Activated CD4-positive, alpha-beta T cell treated with anti-CD3 and anti-CD28 coated beads for 24 hours (primary cell): ENCODE measurements around the gene TTC39B.
"Not testable (repeated sequence)": the region's sequence is repeated elsewhere in the genome, so short reads cannot be mapped to it uniquely, and the experiment has no call there.

Source experiments
- DNase-seq, 2 donors: peaks; one replicate each; pipeline ENCODE4 v3.0.0-alpha.2; 2020; ENCODE audit warnings: low read depth in 2 of 2

The TTC39B gene

DNA sequence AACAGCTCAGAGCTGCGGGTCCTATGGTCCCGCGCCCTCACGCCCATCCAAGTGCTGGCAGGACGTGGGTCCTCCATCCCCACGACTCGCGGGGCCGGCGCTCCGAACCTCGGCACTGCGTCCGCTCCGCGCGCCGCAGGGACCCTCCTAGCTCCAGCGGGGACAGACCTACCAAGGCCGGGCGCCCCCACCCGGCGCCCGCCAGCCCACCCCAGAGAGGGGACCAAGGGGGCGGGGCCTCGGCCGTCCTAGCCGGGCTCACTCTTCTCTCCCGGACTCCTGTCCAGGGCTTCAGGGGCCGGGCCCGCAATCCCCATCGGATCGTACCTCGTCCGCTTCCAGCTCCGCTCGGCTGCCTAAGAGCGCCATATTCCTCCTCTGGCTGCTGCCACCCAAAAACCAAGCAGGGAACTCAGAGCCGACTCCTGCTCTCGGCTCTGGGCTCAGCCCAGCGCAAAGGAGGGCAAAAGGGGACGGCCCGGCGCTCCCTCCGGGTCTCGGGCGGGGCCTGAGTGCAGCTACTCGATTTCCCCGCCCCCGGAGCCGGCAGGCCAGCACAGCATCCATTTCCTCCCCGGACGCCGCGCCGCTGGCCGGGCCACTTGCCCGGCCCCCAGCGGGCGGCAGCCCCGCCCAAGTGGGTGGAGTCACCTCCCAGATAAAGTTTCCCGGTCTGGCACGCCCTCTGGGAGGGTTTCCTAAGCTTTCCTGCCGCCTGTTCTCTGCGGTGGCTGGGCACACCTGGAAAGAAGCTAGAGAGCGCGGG is at the start of gene TTC39B:
Gene TTC39B (minus strand): TSS at position 460 of the 766 bp plus-strand sequence. CDS start 91 bp downstream, at position 369.
- DNase-seq = peak; percentile 60 to 81

DNA sequence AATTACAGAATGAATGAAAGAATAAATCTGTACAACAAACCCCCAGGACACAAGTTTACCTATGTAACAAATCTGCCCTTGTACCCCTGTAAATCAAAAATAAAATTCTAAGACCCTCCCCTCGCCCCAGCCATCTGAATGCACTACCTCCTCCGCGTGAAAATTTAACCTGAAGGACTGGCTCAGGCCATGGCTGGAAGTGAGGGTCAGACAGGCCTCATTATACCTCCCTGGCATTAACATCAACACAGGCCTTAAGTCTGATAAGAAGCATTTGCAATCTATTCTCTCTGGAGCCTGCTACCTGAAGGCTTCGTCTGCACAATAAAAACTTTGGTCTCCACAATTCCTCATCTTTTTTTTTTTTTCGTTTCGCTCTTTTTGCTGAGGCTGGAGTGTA is 48.7 kb upstream of the TTC39B start:
- DNase-seq = no peak

DNA sequence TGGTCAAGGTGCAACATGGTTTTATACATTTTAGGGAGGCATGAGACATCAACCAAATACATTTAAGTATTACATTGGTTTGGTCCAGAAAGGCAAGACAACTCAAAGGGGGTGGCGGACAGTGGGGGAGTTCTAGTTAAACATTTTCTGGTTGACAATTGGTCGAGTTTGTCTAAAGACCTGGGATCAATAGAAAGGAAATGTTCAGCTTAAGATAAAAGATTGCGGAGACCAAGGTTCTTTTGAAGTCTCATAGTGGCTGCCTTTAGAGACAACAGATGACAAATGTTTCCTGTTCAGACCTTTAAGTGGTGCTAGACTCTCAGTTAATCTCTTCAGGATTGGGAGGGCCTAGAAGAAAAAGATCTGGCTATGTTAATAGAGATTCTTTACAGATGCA is 47.7 kb upstream of the TTC39B start:
- no peak for DNase-seq

DNA sequence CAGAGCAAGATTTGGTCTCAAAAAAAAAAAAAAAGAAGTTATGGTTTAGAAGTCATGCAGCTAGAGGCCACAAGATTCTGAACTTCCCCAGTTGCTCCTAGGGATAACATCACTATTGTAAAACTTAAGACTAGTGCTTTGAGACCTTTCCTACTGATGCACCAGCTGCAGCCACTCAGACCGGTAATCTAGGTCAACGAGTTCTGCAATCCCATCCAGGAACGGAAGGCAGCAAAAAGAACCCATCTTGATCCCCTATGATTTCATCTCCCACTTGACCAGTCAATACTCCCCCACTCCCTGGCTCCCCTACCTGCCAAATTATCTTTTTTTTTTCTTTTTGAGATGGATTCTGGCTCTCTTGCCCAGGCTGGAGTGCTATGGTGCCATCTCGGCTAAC is 46.9 kb upstream of the TTC39B start:
- no peak for DNase-seq

DNA sequence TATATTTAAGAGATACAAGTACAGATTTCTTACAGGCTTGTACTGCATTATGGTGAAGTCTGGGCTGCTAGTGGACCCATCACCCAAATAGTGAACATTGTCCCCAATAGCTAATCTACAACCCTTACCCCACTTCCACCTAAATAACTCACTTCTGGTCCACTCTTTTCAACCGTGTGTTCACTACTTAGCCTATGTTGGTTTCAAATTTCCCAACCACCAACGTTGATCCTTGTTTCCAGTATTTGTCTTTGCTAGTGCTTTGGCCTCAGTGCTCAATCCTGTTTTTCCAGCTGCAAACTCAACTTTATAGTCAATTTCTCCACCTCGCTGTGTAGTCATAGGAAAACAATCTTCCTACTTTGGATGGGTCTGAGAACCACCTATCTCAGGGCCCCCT is 45.3 kb upstream of the TTC39B start:
- DNase-seq = no peak

DNA sequence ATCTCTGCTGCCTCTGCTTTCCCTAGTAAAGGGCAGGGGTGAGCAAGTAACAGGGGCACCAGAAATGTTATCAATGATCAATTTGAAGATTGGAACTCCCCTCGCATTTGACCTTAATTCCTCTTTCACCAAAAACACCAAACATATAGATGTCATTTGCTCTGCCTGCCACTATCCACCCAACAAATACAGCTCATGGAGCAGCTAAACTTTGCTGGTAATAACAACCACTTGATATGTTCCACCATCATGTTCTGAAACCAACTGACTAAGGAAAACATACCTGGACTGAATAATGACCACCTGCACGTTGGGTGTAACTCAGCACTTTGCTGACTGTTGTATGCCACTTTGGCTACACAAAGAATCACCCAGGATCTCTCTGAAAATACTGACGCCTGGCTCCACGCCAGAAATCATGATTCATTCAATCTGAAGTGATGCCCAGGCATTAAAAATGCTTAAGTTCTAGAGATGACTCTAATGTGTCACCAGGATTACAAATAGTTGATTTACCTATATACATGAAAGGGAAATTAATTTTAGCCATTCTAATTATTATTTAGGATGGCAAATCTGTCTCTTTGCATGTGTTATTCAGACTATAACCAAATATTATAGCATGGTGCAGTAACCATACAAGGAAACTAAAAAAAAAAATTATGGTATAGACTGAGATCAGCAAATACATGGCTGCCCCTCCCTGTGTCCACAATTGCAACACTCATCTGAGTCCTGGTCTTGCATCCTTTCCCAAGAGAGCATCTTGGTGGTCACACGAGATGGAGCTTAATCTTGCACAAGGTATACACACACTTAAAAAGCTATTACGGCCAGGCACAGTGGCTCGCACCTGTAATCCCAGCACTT is 43.1 kb upstream of the TTC39B start:
- no peak for DNase-seq

DNA sequence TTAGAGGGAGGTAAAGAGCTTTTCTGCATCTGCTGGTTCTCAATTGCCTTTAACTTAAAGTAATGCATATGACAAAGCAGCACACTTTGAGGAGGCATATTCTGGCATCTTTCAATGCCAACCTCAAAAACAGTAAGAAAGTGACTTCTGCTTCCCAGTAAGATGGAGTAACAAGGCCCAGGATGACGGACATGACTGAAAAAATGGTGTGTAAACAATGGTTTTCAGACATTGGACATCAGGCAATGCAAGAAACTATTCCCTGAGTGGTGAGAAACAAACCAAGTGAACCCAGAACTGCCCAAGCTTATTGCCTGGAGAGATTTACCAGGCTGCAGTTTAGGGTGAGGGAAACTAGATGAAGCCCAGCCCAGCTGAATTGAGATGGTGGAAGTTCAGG is 39.8 kb upstream of the TTC39B start:
- no peak for DNase-seq

DNA sequence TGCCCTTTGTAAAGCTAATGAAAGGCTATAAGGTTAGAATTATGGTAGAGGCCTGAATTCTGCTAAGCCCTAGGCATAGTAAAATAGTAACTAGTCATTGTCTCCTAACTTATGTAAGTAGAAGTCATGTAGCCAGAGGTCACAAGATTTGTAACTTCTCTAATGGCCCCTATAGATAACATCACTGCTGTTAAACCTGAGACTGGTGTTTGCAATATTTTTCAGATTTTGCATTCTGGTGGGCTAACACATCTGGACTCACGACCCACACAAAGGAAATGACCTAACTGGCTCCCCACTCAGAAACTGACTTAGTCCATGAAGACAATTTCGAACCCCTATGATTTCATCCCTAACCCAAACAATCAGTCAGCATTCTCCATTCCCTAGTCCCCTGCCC is 37.2 kb upstream of the TTC39B start:
- no peak for DNase-seq

DNA sequence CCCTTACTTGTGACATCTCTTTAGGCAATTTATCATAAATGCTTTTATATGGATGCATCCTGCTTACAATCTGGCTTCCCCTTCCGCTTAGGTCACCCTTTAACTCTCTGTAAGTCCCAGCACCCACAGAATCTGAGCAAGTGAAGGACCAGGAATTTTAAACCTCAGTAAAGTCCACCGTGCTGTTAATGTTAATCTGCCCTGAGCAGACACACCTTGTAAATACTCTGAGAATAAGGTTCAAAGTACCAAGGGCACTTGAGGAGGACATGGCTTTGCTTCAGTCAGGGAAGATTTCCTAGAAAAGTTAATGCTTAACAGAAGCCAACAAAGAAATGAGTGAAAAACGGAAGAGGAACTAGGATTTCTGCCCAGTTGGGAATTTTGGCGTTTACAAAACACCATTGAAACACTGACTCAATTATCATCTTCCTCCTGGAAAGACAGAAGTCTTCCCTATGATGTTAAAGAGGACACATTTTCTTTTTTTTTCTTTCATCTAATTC is 26.4 kb upstream of the TTC39B start:
- no peak for DNase-seq

DNA sequence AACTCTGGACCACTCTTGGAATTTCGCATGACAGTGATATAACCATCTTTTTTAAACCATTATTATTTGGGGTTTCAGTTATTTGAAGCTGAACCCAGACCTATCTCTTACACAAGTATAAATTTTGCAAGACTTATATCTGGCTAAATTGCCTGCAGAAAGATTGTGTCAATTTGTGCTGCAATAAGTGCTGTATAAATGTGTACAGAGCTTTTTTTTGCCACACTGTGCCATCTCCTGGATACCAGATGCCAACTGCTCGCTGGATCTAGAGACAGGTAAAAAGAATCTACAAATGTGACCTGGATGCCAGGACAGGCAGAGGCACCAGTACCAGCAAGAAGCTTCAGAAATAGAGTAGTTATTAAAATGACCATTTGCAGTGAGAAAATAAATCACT is 25.9 kb upstream of the TTC39B start:
- DNase-seq = no peak

DNA sequence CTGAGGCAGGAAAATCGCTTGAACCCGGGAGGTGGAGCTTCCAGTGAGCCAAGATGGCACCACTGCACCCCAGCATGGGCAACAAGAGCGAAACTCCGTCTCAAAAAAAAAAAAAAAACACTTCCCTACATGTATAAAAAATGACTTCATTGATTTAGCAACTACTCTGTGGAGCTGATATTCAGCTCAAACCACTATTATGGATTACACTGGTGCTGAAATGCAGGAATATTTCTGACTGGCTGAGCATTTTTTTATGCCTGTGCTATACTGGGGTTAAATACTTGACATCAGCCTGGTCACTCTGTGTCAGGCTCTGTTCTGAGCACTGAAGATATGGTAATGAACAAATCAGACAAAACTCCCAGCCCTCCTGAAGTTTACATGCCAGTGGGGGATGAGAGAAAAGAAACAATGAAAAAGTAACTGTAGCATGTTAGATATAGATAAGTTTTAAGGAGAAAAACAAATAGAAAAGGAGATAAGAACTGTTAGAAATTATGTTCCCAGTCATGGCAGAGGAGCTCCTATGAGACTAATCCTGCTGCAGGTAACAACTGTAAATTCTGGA is 22.6 kb upstream of the TTC39B start:
- no peak for DNase-seq

DNA sequence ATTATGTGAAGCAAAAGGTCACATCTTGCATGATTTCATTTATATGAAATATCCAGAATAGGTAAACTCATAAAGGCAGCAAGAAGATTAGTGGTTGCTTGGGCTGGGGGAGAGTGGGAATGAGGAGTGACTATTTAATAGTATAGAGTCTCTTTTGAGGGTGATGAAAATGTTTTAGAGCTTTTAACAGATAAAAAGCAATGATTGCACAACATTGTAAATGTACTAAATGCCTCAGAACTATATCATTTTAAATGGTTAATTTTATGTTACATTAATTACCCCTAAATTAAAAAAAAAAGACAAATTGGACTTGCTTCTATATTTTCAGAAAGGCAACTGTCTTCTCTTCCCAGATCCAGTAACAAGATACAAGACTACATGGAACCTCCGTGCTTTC is 21.9 kb upstream of the TTC39B start:
- no peak for DNase-seq

DNA sequence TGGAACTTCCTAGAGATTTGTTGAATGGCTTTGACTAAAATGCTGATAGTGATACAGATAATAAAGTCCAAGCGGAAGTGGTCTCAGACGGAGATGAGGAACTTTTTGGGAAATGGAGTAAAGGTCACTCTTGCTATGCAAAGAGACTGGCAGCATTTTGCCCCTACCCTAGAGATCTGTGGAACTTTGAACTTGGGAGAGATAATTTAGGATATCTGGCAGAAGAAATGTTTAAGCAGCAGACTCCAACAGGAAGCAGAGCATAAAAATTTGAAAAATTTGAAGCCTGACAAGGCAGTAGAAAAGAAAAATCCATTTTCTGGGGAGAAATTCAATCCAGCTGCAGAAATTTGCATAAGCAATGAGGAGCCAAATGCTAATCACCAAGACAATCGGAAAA is 15.7 kb upstream of the TTC39B start:
- not testable (repeated sequence) for DNase-seq

DNA sequence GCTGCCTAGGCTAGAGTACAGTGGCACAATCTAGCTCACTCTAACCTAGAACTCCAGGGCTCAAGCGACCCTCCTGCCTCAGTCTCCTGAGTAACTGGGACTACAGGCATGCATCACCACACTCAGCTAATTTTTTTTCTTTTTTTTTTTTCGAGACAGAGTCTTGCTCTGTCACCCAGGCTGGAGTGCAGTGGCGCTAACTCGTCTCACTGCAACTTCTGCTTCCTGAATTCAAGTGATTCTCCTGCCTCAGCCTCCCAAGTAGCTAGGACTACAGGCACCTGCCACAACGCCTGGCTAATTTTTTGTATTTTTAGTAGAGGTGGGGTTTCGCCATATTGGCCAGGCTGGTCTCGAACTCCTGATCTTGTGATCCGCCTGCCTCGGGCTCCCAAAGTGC is 12.6 kb upstream of the TTC39B start:
- not testable (repeated sequence) for DNase-seq

DNA sequence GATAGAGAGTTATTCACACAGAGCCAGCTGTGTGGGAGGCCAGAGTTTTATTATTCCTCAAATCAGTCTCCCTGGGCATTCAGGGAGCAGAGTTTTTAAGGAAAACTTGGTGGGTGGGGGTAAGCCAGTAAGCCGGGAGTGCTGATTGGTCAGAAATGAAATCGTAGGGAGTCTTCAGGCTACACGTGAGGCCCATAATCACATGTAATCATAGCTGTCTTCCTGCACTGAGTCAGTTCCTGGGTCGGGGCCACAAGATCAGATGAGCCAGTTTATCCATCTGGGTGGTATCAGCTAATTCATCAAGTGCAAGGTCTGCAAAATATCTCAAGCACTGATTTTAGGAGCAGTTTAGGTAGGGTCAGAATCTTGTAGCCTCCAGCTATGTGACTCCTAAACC is 10.8 kb upstream of the TTC39B start:
- no peak for DNase-seq

DNA sequence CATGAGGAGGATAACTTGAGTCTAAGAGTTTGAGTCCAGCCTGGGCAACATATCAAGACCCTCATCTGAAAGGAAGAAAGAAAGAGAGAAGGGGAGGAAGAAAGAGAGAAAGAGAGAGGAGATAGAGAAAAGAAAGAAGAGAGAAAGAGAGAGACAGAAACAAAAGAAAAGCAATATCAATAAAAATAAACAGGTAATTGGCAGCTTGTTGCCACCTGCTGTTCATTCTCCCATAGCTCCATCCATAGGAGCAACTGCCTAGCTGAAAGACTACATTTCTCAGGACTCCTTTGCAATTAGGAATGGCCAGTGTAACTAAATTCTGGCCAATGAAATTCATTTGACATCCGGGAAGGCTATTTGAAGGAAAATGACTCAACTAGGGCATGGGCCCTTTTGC is 4.6 kb upstream of the TTC39B start:
- no peak for DNase-seq

DNA sequence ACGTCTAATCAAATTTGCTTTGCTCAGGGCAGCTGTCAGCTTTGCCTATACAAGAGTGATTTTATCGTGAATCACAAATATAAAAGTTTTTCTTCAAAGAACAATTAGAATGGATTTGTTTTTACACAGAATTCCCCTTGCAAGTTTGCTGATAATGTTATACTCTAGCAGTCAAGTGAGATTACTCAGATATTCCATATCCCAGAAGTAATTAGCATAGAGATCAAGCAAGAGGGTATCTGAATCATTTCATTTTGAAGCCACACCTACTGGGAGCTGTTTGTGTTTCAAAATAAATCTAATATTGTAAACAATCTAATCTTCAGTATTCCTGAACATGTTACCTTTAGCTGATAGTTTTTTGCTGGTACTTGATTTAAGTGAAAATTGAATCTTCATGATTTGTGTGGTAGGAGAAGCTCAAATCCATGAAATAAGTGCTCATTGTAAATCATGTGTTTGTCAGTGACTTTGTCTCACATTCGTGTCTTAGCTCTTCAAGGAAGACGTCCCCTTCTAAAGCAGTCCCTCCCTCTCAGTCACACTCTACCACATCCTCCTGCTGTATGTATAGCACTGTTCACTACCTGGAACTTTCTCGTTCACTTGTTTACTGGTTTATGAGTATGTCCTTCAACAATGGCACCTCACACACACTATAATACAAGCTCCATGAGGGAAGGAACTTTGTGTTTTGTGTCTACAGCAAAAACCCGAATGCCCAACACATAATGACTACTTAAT is 3.3 kb upstream of the TTC39B start:
- DNase-seq = no peak

DNA sequence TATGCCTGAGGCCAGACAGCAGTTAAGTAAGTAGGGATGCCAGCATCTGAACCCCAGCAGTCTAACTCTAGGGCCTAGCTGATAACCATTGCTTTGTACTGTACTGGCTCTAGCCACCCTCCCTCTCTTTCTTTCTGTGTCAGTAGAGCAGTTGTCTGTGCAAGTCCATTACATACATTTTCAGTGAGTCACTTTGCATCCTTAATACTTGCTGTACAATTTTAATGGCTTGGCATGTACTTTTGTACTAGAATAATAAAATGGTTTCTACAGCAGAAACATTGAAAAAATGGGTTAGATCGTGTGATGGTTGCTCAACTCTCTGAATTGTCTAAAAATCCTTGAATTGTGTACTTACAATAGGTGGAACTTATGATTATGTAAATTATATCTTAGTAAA is 1.5 kb upstream of the TTC39B start:
- DNase-seq = no peak

DNA sequence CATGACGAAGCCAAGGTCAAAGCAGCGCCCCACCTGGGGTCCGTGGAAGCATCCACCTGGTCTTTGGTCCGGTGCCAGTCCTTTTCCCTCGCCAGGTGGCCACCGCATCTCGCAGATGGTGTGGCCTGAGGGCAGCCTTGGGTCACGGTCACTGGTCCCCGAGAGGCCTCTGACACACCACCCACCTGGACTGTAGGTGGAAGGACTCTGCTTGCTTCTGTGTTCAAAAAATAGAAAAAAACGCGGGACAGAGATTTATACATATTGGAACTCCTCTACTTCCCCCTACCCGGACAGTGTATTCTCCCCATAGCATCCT is 466 bp upstream of the TTC39B start:
- DNase-seq = no peak

DNA sequence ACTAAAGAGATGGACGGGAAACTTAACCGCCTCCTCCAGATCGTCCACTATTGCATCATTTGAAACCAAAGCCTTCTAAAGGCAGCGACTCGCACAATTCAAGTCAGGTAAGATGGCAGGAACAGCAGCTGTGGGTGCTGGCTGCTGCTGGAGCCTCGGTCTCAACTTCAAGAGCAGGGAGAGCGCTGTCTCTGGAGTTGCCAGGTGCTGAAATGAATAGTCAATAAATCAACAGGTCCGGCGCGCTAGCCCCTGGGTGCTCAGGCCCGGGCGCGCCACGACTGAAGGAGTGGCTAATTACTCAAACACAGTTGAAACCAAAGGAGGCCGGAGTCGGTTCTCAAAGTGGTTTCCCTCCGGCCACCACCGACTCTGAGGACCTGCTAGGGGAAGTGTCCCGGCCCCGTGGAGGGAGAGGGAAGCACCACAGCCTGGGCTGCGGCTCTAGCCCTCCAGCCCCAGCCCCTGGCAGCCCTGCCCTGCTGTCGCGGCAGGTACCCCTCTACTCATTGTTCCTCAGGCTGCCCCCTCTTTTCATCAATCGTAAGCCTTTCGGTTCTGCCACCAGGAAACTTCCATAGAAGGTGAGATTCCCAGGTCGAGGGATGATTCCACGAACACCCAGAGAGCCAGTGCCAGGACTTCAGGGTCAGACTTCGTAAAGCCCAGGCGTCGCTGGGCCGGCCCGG is 804 bp downstream of the TTC39B start:
- DNase-seq = no peak

DNA sequence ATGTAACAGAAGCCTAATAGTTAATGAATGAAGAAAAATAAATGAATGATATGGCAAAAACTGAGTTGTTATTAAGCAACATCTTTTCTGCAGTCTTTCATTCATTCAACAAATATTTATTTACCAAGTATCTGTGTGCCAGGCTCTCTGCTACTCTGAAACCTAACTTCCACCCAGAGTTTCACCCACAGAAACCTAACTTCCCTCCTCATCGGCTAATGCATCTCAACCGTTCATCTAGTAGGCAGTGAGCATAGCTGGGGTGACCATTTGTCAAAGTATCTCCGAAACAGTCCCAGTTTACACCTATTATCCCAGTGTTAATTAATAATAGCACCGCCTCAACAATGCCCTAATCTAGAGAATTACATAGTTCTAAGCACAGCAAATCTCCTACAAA is 1.5 kb downstream of the TTC39B start:
- DNase-seq = no peak
